Forelimb muscle (tissue), 1 donor: ENCODE data around the gene DSC2. TPM values are rescaled to one million over a fixed set of nuclear protein-coding genes. Genes with fewer than 3 reads are reported as not detected.
A peak's percentile ranks its signal among the peaks of the same experiment; 100 is the strongest.
"Not testable (repeated sequence)": the region's sequence is repeated elsewhere in the genome, so short reads cannot be mapped to it uniquely, and the experiment has no call there.

Source experiments
- DNase-seq: peaks from one replicate; pipeline ENCODE4 v3.0.0-alpha.2; 2013; ENCODE audit warnings: low read depth
- polyA plus RNA-seq: library from polyadenylated mRNA; unstranded; fragments of 120-200 nt; gene quantifications from one replicate; pipeline ENCODE4 v1.2.1, GENCODE V29; 2013; ENCODE audit not compliant: insufficient read length

The DSC2 gene
- 10.1 TPM for polyA plus RNA-seq

DNA sequence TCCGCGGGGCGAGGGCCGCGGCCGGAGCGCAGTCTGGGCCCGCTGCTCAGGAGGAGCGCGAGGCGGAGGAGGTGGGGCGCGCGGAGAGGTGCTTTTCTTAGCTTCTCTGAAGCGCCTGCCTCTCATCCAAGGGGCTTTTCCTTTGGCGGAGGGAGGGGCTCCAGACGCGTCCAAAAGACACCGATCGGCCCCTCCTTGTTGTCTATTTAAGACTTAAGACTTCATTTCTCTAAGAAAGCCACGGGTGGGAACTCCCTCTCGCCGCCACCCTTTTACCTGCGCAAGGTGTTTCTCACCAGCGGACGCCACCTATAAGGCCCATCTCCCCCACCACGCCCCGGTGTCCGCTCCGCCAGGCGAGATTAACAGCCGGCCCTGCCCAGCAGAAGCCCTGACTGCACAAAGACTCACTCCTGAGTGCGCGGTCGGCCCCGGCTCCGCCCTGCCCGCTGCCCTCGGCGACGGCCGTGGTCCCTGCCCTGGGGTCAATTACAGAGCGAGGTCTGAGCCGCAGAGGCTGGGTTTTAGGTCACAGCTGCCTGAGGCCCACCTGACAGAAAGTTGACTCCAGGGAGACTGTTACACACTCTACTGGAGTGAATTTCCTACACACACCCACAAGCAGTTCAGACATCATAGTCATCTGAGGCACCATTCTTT lies at the start of gene DSC2:
TSS of gene DSC2 (minus strand) at position 397 of the 660 bp plus-strand sequence. CDS start 450 bp downstream, outside the sequence.
- no peak for DNase-seq

DNA sequence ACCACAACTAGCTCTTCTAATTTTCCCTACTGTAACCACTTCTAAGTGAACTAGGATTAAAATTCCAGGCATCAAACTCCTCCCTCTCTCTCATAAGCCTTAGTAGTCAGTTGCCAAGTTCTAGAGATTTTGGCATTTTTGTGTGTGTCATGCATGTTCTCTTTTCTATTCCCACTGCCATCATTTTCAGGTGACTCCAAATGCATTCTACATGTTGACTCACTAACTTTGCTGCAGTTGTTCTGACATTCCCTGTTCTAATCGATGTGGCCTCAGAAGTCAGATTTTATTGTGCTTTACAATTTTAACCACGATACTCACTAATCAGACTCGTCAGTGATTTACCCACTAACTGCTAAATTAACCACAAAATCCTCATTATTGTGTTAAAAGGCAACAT lies 47.1 kb upstream of the DSC2 start:
- DNase-seq, result no peak

DNA sequence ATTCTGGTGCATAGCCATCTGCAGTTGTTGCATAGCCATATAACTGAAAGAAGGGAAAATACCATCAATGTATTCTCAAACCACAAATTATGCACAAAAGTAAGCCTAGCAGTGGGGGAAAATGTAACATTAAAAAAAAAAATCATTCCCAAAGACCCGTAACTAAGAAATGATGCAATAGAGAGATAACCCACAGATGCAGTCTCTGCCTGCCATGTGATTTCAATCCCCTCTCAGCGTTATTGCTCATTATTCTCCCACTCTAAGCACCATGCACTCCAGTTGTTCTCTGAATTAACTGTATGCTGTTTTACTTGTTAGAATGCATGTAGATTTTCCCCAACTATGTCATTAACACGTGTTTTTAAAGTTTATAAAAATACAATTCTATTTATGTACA lies 46.4 kb upstream of the DSC2 start:
- no peak for DNase-seq

DNA sequence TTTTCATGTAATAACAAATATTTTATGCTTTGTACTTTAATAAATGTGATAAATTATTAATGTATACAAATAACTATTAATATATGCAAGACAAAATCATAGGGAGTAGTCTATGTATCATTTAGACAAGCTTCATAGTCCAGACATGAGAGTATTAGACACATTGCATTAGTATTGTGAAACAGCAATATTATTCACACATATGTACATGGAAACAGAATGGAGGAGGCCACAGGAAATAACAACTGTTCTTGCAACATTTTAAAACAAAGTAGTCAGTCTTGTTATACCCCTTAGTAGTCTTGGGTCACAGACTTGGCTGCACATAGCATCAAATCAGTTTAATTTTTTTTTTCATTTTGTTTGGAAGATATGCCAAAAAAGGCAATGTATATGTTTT lies 44.6 kb upstream of the DSC2 start:
- no peak for DNase-seq

DNA sequence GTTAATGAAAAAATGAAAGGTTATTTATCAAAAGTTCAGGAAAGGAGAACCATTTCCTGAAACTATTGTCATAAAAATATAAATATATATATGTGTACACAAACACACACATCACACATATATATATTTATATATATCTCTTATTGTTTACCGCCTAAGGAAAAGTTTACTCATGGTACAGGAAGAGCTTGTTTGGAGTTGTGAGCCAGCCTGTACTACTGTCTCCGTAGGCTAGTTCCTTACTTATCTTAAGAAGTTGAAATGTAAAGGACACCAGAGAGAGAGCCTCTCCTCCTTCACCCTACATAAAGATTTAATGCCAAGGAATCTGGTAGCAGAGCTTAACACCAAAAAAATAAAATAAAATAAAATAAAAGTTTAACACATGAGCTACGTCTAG lies 40.8 kb upstream of the DSC2 start:
- DNase-seq, result no peak

DNA sequence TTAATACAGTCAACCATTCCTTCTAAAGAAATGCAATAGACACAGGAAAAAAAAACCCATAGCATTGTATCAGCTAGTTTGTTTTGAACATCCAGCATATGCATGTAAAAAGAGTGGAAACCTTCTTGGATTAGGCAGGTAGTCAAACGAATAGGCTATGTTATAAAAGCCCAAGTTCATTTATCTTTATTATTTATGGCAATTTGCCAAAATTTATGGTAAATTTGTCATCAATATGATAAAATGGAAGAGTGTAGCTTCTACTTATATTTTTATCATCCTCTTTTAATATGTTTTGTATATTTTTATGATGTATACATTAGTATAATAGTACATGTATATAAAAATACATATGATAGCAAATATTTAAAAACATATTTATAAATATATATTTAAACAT lies 36.5 kb upstream of the DSC2 start:
- DNase-seq, result no peak

DNA sequence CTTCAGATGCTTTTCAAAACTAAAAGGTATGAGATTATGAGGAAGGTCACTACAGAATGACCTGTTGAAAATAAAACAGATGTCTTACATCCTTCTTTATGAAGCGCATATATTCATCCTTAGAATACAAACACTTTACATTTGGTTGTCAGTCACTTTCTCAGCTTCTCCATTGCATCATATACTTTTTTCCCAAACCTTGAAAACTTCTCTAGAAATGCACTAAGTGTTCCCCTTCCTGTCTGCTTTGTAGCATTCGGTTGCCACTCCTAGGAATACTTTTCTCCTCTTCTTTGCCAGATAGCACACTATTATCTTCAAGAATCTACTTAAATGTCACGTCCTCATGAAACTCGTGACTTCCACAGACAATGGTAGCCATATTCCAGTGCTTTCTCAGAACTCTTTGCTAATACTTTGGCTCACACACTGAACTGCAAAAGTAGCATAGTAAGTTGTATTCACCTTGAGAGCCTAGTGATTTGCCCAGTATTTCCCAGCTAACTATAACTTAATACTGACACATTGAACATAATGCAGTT lies 32.8 kb upstream of the DSC2 start:
- no peak for DNase-seq

DNA sequence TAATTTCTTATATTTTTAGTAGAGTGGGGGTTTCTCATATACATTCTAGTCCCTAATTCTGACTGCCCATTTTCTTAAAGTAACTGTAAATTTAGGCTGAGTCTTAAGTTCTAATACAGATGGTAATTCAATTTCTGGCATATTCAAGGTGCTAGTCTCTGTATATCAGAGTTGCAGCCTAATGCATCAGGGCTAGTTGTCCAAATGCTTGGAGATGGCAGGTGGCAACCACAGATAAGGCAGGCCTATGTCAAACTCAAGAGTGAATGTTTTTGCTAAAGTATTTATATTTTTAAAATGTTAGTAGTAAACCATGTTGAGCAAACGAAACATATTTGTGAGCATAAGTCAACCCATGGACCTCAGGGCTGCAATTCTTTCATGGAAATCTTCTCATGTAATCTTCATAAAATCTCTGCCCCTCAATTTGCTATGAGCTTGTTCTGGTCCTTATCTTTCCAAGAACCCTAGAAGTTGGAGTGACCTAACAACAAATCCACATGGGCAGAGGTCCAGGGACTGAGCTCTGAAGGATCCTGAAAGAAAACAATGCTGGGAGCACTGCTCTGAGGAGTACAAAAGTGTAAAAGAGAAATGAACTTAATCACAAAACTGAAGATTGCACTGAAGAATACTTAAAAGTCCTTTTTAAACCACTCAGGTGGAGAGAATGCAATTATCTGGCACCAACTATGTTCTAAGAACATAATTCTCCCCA lies 27.3 kb upstream of the DSC2 start:
- no peak for DNase-seq

DNA sequence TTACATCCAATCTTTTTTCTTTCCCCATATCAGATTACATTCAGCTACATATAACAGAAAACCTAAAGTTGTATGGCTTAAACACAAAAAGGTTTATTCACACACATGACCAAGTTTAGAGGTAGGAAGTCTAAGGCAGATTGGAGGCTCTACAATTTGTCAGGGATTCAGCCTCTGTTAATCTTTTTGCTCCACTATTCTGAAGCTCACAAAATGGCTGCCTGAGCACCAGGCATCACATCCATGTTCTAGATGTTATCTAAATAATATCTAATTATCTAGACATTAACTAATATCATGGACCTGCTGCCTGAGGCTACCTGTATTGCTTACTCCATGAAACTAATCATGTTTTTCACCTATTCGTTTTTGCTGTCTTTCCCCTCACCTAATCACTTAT lies 23.7 kb upstream of the DSC2 start:
- no peak for DNase-seq

DNA sequence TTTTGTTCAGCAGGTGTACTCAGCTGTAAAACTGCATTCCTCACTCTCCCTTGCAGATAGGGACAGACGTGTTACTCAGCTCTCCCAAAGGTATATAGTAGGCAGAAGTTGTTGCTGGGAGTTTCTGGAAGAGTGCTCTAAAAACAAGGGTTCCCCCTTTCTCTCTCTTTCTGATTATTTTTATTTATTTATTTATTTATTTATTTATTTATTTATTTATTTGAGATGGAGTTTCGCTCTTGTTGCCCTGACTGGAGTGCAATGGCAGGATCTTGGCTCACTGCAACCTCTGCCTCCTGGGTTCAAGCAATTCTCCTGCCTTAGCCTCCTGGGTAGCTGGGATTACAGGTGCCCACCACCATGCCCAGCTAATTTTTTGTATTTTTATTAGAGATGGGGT lies 20.9 kb upstream of the DSC2 start:
- not testable (repeated sequence) for DNase-seq

DNA sequence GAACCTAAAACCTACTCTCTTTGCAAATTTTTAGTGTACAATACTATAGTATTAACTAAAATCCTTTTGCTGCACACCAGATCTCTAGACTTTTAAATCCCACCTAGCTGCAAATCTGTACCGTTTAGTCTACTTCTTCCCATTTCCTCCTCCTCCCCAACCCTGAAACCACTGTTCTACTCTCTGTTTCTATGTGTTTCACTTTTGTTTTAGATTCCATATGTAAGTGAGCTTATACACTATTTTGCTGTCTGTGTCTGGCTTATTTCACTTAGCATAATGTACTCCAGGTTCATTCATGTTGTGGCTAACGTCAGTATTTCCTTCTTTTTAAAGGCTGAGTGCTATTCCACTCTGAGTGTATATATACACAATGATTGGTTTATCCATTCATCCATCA lies 18.4 kb upstream of the DSC2 start:
- no peak for DNase-seq

DNA sequence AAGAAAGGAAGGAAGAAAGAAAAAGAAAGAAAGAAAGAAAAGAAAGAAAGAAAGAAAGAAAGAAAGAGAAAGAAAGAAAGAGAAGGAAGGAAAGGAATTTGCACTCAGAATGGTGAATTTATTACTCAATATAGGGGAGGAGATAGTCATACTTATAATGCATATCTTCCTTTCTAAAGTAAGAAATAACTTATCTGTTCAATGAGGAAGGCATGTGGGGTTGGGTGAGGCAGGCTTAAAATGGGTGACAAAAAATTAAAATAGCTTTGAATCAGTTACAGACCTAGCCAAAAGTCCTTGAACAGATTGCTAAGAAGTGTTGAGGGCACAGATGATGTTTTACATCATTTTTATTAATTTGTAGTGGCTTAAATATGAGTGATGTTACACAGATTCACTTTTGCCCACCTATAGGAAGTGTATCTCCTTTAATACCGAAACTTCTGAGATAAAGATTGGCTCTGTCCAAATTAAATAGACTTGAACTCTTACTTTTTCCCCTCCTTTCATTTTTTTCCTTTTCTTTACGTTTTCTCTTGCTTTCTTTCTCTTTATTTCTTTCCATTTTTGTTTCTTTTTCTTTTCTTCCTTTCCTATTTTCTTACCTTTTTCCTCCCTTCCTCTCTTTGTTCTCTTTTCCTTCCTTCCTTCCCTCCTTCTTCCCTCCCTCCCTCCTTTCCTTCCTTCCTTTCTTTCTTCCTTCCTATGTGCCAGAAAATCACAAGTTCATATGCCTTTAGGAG lies 14.8 kb upstream of the DSC2 start:
- no peak for DNase-seq

DNA sequence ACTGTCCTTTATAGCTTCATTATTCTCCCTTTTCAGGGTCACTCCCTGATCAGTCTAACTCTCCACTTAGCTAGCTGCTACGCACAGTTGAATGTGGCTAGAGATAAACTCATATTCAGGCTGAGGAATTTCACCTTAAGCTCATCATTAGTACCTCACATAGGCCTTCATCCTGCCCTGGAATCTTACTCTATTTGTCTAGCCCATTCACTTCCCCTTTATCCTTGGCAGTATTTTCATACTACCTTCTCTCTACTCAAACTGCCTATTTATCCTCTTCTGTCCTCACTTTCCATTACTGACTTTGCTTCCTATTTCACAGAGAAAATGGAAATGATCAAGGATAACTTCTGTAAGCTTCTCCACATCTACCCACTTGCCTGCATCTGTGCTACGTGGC lies 10.6 kb upstream of the DSC2 start:
- DNase-seq, result no peak

DNA sequence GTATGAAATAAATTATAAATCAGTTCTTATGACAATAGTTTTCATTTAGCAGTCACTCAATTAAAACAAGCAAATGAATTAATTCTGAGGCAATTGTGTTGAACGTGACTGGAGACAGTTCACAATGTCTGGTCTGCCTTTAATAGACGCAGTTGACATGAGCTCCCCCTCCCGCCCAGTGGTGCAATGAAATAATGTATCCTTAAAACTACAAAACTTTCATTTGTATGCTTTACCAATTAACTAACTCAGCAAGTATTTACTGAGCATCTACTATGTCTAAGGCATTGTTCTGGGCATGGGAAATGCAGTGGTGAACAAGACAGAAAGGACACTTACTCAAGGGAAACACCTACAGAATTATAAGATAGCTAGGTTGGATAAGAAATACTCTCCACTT lies 3.5 kb upstream of the DSC2 start:
- no peak for DNase-seq

DNA sequence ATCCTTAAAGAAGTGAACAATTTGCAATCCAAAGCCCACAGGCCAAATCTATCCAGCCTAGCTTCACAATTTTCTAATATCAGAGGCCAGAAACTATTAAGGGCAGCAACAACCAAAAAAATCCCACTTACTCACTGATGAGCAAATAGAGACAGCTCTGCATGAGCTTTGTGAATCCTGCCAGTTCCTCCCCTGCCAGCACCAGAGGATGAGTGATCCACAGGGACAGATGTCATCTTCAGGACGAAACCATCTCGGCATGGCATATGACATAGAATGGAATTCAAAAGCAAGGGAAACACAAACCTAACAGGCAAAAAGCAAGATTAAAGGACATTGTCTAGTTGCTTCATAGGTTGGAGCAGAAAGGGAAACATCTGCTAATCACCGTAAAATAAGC lies 2.2 kb upstream of the DSC2 start:
- DNase-seq, result no peak

DNA sequence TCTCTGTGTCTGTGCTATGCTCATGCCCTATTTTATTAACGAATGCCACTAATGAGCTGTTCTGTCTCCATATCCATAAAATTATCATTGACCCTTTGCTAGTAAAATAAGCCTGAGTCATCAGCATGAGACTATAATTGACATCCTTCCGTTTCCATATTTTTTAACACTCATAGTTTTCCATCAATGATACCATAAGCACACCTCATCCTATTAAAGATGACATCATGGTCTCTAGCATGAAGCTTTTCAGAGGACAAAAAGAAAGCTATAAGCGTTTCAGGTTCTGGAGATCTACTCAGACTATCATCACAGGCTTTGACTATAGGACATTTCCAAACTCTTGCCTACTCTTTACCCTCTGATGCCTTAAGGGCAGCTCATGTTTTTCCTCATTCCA lies 1.2 kb upstream of the DSC2 start:
- no peak for DNase-seq

DNA sequence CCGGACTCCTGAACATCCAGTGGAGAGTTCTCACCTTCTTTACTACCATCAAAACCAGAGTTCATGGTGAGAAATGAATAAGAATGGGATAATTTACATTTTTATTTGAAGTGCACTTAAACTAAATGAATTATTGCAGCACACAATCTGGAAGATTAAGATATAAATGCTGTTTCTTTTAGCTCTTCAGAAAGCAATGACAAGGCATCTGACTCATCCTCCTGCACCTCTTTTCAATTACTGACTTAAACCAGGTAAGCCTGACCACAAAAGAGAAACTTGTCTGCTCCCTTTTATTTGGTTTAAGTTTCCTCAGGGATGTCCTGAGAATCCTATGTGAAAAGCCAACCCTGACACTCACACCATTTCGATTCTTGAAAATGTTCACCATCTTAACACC lies 720 bp upstream of the DSC2 start:
- DNase-seq, result no peak

DNA sequence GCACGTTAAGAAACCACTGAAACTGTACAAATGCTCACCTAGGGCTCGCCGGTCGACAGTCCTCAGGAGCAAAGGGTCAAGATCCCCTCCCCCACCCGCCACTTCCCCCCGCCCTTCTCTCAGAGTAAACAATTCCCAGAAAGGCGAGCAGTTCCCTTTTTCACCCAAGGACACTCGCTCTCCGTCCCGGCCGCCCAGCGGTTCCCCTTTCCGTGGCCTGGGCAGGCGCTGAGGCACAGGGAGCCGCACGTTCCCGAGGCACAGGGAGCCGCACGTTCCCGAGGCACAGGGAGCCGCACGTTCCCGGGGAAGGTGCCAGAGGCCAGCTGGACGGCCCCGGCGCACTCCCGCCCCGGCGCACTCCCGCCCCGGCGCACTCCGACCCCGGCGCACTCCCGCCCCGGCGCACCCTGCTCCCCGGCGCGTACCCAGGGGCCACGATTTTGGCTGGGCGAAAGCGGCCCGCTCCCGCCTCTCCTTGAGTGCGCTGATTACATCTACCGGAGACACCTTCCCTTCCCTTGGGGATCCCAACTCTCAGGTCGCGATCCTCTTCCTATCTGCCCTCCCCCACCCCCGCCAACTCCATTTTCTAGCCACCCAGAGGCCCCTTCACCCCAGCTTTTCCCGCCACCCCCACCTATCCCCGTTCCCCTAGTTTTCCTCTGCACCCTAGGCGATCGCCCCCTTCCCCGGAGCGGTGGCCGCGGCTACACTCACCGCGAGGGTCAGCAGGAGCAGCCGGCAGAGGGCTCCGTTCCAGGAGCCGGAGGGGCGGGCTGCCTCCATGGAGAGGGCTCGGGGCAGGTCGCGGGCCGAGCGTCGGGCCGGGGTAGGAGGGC lies 817 bp downstream of the DSC2 start:
- DNase-seq, result peak; percentile 14

DNA sequence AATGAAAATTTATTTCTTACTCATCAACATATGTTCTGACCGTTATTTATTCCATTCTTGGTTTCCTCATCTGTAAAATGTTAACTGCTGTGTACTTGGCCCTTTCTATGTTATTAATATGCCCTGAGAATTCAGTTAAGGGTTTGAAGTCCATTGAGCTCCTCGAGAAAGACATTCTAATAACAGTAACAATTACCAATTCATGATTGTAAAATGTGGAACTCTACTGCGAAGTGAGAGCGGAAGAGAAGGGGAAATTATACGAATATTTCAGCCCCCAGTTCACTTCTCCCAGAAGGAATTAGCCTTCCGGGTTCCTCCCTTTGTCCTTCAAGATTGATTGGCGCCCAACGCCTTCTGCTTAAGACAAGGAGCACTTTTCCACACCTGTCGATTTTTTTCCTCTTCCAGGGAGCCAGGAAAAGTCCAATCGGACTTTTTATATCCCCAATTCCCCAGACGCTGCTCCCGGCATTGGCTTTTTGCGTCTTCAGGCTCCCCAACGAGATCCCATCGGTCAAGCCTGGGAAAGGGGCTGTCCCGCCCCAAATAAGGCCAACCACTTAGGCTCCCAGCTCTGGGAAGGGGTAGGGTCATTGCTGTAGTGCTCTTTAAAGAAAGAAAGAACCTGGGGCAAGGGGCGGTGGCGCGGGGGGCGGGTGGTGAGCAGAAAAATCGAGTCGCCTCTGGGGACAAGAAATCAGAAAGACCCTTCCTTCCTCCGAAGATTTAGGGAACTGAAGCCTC lies 1.6 kb downstream of the DSC2 start:
- no peak for DNase-seq

DNA sequence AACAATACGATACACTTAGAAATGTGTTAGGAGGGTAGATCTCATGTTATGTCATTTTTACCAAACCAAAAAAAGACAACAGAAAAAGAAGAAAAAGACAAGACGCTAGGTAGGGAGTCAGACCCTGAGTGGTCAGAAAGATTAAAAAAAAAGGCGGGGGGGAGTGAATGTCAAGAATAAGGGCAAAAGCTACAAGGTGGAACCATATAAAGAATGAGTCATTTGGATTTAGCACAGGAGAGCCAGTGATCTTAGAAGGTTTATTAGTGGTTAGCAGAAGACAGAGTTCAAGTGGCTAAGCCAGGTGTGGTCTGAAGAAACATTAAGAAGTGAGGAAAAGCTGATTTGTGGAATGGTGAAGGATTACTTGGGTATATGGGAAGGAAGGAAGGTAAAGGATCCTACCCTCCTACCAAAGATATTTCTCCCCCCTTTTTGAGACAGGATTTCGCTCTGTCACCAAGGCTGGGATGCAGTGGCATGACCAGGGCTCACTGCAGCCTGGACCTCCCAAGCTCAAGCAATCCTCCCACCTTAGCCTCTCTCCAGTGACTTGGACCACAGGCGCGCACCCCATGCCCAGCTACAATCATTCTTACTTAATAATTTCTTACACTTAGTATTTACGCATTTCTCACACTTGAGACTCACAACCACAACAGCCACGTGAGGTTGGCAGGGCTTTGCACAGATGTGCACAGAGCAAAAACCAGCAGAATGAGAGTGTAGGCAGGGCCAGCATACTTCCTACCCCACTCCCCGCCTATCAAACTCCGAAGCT lies 2.6 kb downstream of the DSC2 start:
- DNase-seq, result no peak
